Measurements from ENCODE around the gene MSH4. TPM values are rescaled to one million over a fixed set of nuclear protein-coding genes. Genes with fewer than 3 reads are reported as not detected.
A peak's percentile ranks its signal among the peaks of the same experiment; 100 is the strongest.
"Not testable (repeated sequence)": the region's sequence is repeated elsewhere in the genome, so short reads cannot be mapped to it uniquely, and the experiment has no call there.

MSH4 gene
- total RNA-seq: under 1 TPM; 0.45 to 0.61 (median 0.52) TPM
- total RNA-seq (2013): 0.45 TPM

- H3K27me3 Mint-ChIP-seq (ENCODE audit: low read depth in 2 of 2): no peaks in the 10 kb centered on the region
- H3K4me3 Mint-ChIP-seq: no peak within 1 kb of the TSS
- 91% methylated on average over 34 of the region's 34 CpGs for WGBS (ENCODE audit: insufficient coverage)
- peak in 1 of 3 donors; percentile 21 for ATAC-seq
- no peak within 1 kb of the TSS for H3K27ac ChIP-seq (ENCODE audit: low read length)
- intact Hi-C loops (cut with micrococcal nuclease): no loop called here
- no peak for TF ChIP-seq CTCF (IDR thresholded peaks at IDR 0.05)
- peaks cover 13 to 24% of the 10 kb centered on the region in 2 donors for H3K4me1 Mint-ChIP-seq
- no peak within 1 kb of the TSS for H3K27ac Mint-ChIP-seq
- no peaks in the 10 kb centered on the region for H3K9me3 ChIP-seq (ENCODE audit: control insufficient read depth, insufficient read depth, low read length)
- no peak within 1 kb of the TSS for H3K4me3 ChIP-seq (ENCODE audit: low read length)
- no peaks in the 10 kb centered on the region for H3K27me3 ChIP-seq (ENCODE audit: control insufficient read depth, insufficient read depth, low read length)
- H3K36me3 ChIP-seq (ENCODE audit: control insufficient read depth, insufficient read depth, low read length): peaks cover 57% of the 10 kb centered on the region
- H3K9me3 Mint-ChIP-seq: no peaks in the 10 kb centered on the region
- DNase-seq: no peak
- H3K4me1 ChIP-seq (ENCODE audit: control insufficient read depth, insufficient read depth, low read length): no peaks in the 10 kb centered on the region
- peaks cover 15% of the 10 kb centered on the region for H3K36me3 Mint-ChIP-seq
Measured at GRCh38 chr1:75796376-75797272, at the start of gene MSH4. Gene MSH4 (plus strand): TSS chr1:75796882. CDS start chr1:75796986, 104 bp downstream.

- intact Hi-C loops (cut with micrococcal nuclease); ATAC-seq; H3K4me3 Mint-ChIP-seq; DNase-seq; H3K27ac ChIP-seq (ENCODE audit: low read length); H3K4me1 Mint-ChIP-seq; H3K27me3 ChIP-seq (ENCODE audit: control insufficient read depth, insufficient read depth, low read length); H3K9me3 Mint-ChIP-seq; H3K27ac Mint-ChIP-seq; H3K4me3 ChIP-seq (ENCODE audit: low read length); H3K27me3 Mint-ChIP-seq (ENCODE audit: low read depth in 2 of 2); H3K9me3 ChIP-seq (ENCODE audit: control insufficient read depth, insufficient read depth, low read length); H3K4me1 ChIP-seq (ENCODE audit: control insufficient read depth, insufficient read depth, low read length): not testable (repeated sequence)
- H3K36me3 Mint-ChIP-seq: peaks cover 23% of the 10 kb centered on the region
- peaks cover 16% of the 10 kb centered on the region for H3K36me3 ChIP-seq (ENCODE audit: control insufficient read depth, insufficient read depth, low read length)
Measured at GRCh38 chr1:75757210-75757609, 39.5 kb upstream of the MSH4 start.

GRCh38 chr1:75758543-75758942 lies 38.1 kb upstream of the MSH4 start:
- ATAC-seq; H3K4me1 ChIP-seq (ENCODE audit: control insufficient read depth, insufficient read depth, low read length); DNase-seq; H3K4me3 Mint-ChIP-seq; H3K4me1 Mint-ChIP-seq; H3K27ac ChIP-seq (ENCODE audit: low read length); intact Hi-C loops (cut with micrococcal nuclease); H3K27me3 ChIP-seq (ENCODE audit: control insufficient read depth, insufficient read depth, low read length); H3K9me3 Mint-ChIP-seq; H3K27ac Mint-ChIP-seq; H3K9me3 ChIP-seq (ENCODE audit: control insufficient read depth, insufficient read depth, low read length); H3K4me3 ChIP-seq (ENCODE audit: low read length); H3K27me3 Mint-ChIP-seq (ENCODE audit: low read depth in 2 of 2): not testable (repeated sequence)
- 95% methylated on average over 4 of the region's 4 CpGs for WGBS (ENCODE audit: insufficient coverage)
- H3K36me3 ChIP-seq (ENCODE audit: control insufficient read depth, insufficient read depth, low read length): peaks cover 14% of the 10 kb centered on the region
- peaks cover 10% of the 10 kb centered on the region for H3K36me3 Mint-ChIP-seq

- H3K27ac Mint-ChIP-seq: peak overlapping the region in 1 of 2 donors; percentile 42
- H3K36me3 Mint-ChIP-seq: no peaks in the 10 kb centered on the region
- no peaks in the 10 kb centered on the region for H3K4me1 ChIP-seq (ENCODE audit: control insufficient read depth, insufficient read depth, low read length)
- no peaks in the 10 kb centered on the region for H3K9me3 ChIP-seq (ENCODE audit: control insufficient read depth, insufficient read depth, low read length)
- H3K27me3 ChIP-seq (ENCODE audit: control insufficient read depth, insufficient read depth, low read length): no peaks in the 10 kb centered on the region
- H3K4me3 Mint-ChIP-seq: no peak overlapping the region
- peaks cover 2% of the 10 kb centered on the region for H3K36me3 ChIP-seq (ENCODE audit: control insufficient read depth, insufficient read depth, low read length)
- intact Hi-C loops (cut with micrococcal nuclease): no loop called here
- TF ChIP-seq CTCF (IDR thresholded peaks at IDR 0.05): no peak
- no peak overlapping the region for H3K27ac ChIP-seq (ENCODE audit: low read length)
- H3K9me3 Mint-ChIP-seq: no peaks in the 10 kb centered on the region
- DNase-seq (no peak), ATAC-seq (no peak)
- no peaks in the 10 kb centered on the region for H3K4me1 Mint-ChIP-seq
- WGBS (ENCODE audit: insufficient coverage): 100% methylated on average over 1 of the region's 1 CpG
- H3K27me3 Mint-ChIP-seq (ENCODE audit: low read depth in 2 of 2): no peaks in the 10 kb centered on the region
- no peak overlapping the region for H3K4me3 ChIP-seq (ENCODE audit: low read length)
Measured at GRCh38 chr1:75764057-75764655, 32.5 kb upstream of the MSH4 start.

Data from natural killer cell (primary cell).